ENCODE data around the gene NKX2-1. TPM values are rescaled to one million over a fixed set of nuclear protein-coding genes. Genes with fewer than 3 reads are reported as not detected.
"Not testable (repeated sequence)": the region's sequence is repeated elsewhere in the genome, so short reads cannot be mapped to it uniquely, and the experiment has no call there.

Gene NKX2-1
- total RNA-seq, 2 donors from 2014 or later, result not detected

GRCh38 chr14:36477266-36477665 is 42.8 kb downstream of the NKX2-1 start:
- no peaks in the 10 kb centered on the region for H3K36me3 Mint-ChIP-seq (ENCODE audit: low read depth)
- no peak for ATAC-seq
- H3K4me3 Mint-ChIP-seq, result no peak overlapping the region
- peaks cover 25% of the 10 kb centered on the region for H3K27me3 Mint-ChIP-seq
- no peak for DNase-seq
- no peak overlapping the region for H3K27ac Mint-ChIP-seq
- H3K4me1 Mint-ChIP-seq, result no peaks in the 10 kb centered on the region
- no peaks in the 10 kb centered on the region for H3K9me3 ChIP-seq (ENCODE audit: control insufficient read depth, low read length, poor library complexity, severe bottlenecking)

- not testable (repeated sequence) for H3K9me3 ChIP-seq (ENCODE audit: control insufficient read depth, low read length, poor library complexity, severe bottlenecking); H3K4me1 Mint-ChIP-seq; H3K36me3 Mint-ChIP-seq (ENCODE audit: low read depth); DNase-seq; ATAC-seq; H3K27ac Mint-ChIP-seq; H3K4me3 Mint-ChIP-seq
- H3K27me3 Mint-ChIP-seq, result peaks cover 16% of the 10 kb centered on the region
Observed at GRCh38 chr14:36476061-36476460, 44.0 kb downstream of the NKX2-1 start.

- H3K27me3 Mint-ChIP-seq, result peaks cover 16% of the 10 kb centered on the region
- H3K9me3 ChIP-seq (ENCODE audit: control insufficient read depth, low read length, poor library complexity, severe bottlenecking), result no peaks in the 10 kb centered on the region
- H3K4me1 Mint-ChIP-seq, result no peaks in the 10 kb centered on the region
- no peak overlapping the region for H3K27ac Mint-ChIP-seq
- no peak for ATAC-seq
- no peaks in the 10 kb centered on the region for H3K36me3 Mint-ChIP-seq (ENCODE audit: low read depth)
- no peak for DNase-seq
- H3K4me3 Mint-ChIP-seq, result no peak overlapping the region
Observed at GRCh38 chr14:36474593-36474992, 45.4 kb downstream of the NKX2-1 start.

- H3K36me3 Mint-ChIP-seq (ENCODE audit: low read depth), result no peaks in the 10 kb centered on the region
- no peaks in the 10 kb centered on the region for H3K4me1 Mint-ChIP-seq
- H3K27me3 Mint-ChIP-seq, result peaks cover 15% of the 10 kb centered on the region
- H3K4me3 Mint-ChIP-seq, result no peak overlapping the region
- DNase-seq (no peak), ATAC-seq (no peak)
- H3K9me3 ChIP-seq (ENCODE audit: control insufficient read depth, low read length, poor library complexity, severe bottlenecking), result no peaks in the 10 kb centered on the region
- no peak overlapping the region for H3K27ac Mint-ChIP-seq
Observed at GRCh38 chr14:36471431-36471830, 48.6 kb downstream of the NKX2-1 start.

DNA sequence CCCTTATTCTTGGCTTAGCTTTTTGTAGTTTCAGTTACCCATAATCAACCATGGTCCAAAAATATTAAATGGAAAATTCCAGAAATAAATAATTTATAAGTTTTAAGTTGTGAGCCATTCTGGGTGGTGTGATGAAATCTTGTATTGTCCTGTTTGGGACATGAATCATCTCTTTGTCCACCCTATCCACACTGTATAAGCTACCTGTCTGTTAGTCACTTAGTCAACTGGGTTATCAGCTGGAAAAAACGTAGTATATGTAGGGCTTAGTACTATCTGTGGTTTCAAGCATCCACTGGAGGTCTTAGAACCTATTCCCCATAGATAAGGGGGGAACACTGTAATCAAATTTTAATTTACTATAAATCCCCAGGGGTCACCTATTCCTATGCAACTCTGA is 52.7 kb downstream of the NKX2-1 start:
- Mint-ChIP-seq H3K27ac (no peak overlapping the region), H3K4me1 (no peaks in the 10 kb centered on the region), H3K27me3 (peaks cover 15% of the 10 kb centered on the region), H3K4me3 (no peak overlapping the region), H3K36me3 (ENCODE audit: low read depth) (no peaks in the 10 kb centered on the region)
- no peaks in the 10 kb centered on the region for H3K9me3 ChIP-seq (ENCODE audit: control insufficient read depth, low read length, poor library complexity, severe bottlenecking)
- ATAC-seq (no peak), DNase-seq (no peak)

Other genes starting within 250 kb of the NKX2-1 start
- 10 to 100 TPM; 44.3 to 46.4 TPM for gene MBIP, start 199.6 kb downstream of the NKX2-1 start, total RNA-seq
- gene NKX2-8, start 62.4 kb upstream of the NKX2-1 start, total RNA-seq, result not detected
- under 1 TPM in 1 of 2 donors, not detected in 1; 0.35 TPM for gene PAX9, start 141.6 kb upstream of the NKX2-1 start, total RNA-seq